ENCODE data around the gene PLA2G6. TPM values are rescaled to one million over a fixed set of nuclear protein-coding genes. Genes with fewer than 3 reads are reported as not detected.

The PLA2G6 gene
- total and polyA plus RNA-seq, 2 experiments from 2014 or later: 28.2 to 30.2 TPM

DNA sequence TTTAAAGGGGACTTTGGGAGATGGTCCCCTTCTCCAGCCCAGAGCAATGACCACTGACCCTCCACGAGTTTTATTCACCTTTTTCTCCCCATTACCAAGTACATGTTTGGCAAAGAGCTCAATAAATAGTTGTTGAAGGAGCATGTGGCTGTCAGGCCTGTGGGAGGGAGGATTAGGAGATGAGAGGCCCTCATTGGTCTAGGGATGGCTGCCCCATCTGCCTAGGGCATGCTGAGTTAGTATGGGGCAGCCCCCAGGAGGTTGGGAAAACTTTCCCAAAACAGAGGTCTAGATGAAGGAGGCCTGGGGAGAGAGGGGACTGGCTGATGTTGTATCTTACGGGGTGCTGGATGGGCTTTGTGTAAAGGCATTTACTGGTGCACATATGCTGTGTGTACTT, 30.8 kb upstream of the PLA2G6 start:
- Histone ChIP-seq H3K27ac (no peak overlapping the region), H3K27me3 (no peaks in the 10 kb centered on the region), H3K9me2 (replicated peaks; ENCODE audit: insufficient read depth) (no peaks in the 10 kb centered on the region), H2AFZ (no peak overlapping the region), H3K4me3 (no peak overlapping the region), H3K36me3 (replicated peaks; ENCODE audit: insufficient read depth, low read depth) (no peaks in the 10 kb centered on the region), H3K9me3 (ENCODE audit: low read depth) (no peaks in the 10 kb centered on the region), H4K20me1 (ENCODE audit: insufficient read depth, poor library complexity, severe bottlenecking) (peaks cover 22% of the 10 kb centered on the region), H3K4me2 (no peak overlapping the region), H3K4me1 (ENCODE audit: insufficient read depth) (peaks cover 6% of the 10 kb centered on the region), H3K79me2 (peaks cover 30% of the 10 kb centered on the region)
- no peak for DNase-seq (ENCODE audit: low spot score)
- TF ChIP-seq EZH2 (IDR thresholded peaks at IDR 0.05; ENCODE audit: borderline replicate concordance) (no peak), EZH2phosphoT487 (IDR thresholded peaks at IDR 0.05; ENCODE audit: low read depth, severe bottlenecking, unreplicated experiment) (no peak)
- TF ChIP-seq, protein P1, sequence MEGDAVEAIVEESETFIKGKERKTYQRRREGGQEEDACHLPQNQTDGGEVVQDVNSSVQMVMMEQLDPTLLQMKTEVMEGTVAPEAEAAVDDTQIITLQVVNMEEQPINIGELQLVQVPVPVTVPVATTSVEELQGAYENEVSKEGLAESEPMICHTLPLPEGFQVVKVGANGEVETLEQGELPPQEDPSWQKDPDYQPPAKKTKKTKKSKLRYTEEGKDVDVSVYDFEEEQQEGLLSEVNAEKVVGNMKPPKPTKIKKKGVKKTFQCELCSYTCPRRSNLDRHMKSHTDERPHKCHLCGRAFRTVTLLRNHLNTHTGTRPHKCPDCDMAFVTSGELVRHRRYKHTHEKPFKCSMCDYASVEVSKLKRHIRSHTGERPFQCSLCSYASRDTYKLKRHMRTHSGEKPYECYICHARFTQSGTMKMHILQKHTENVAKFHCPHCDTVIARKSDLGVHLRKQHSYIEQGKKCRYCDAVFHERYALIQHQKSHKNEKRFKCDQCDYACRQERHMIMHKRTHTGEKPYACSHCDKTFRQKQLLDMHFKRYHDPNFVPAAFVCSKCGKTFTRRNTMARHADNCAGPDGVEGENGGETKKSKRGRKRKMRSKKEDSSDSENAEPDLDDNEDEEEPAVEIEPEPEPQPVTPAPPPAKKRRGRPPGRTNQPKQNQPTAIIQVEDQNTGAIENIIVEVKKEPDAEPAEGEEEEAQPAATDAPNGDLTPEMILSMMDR (IDR thresholded peaks at IDR 0.05; ENCODE audit: poor library complexity): no peak
- WGBS (ENCODE audit: low lambda C conversion rate, missing lambda C conversion rate): 63% methylated on average over 2 of the region's 2 CpGs

DNA sequence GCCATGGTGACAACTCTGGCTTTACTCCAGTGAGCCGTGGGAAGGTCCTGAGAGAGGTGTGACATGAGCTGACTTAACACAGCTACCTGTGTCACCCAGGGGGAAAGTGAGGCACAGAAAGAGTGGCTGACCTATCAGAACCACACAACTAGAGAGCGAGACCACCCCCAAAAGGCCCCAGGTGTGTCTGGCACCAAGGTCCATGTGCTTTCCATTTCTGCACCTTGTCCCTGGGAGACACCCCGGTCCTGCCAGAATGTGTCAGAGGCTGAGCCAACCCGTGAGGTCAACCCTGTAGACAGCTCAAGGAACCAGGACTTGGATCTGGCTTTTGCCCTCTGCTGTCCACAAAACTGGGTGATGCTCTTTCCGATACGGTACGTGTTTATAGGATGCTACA, 29.9 kb upstream of the PLA2G6 start:
- Histone ChIP-seq H3K27me3 (no peaks in the 10 kb centered on the region), H3K4me3 (no peak overlapping the region), H3K9me3 (ENCODE audit: low read depth) (no peaks in the 10 kb centered on the region), H3K27ac (no peak overlapping the region), H3K4me2 (no peak overlapping the region), H3K36me3 (replicated peaks; ENCODE audit: insufficient read depth, low read depth) (no peaks in the 10 kb centered on the region), H3K4me1 (ENCODE audit: insufficient read depth) (peaks cover 6% of the 10 kb centered on the region), H2AFZ (no peak overlapping the region), H3K9me2 (replicated peaks; ENCODE audit: insufficient read depth) (no peaks in the 10 kb centered on the region), H3K79me2 (peaks cover 37% of the 10 kb centered on the region), H4K20me1 (ENCODE audit: insufficient read depth, poor library complexity, severe bottlenecking) (peaks cover 26% of the 10 kb centered on the region)
- DNase-seq (ENCODE audit: low spot score): no peak
- WGBS (ENCODE audit: low lambda C conversion rate, missing lambda C conversion rate): 93% methylated on average over 7 of the region's 7 CpGs
- TF ChIP-seq, protein P1 (IDR thresholded peaks at IDR 0.05; ENCODE audit: poor library complexity): no peak
- TF ChIP-seq EZH2phosphoT487 (IDR thresholded peaks at IDR 0.05; ENCODE audit: low read depth, severe bottlenecking, unreplicated experiment): no peak
- TF ChIP-seq EZH2 (IDR thresholded peaks at IDR 0.05; ENCODE audit: borderline replicate concordance): no peak

DNA sequence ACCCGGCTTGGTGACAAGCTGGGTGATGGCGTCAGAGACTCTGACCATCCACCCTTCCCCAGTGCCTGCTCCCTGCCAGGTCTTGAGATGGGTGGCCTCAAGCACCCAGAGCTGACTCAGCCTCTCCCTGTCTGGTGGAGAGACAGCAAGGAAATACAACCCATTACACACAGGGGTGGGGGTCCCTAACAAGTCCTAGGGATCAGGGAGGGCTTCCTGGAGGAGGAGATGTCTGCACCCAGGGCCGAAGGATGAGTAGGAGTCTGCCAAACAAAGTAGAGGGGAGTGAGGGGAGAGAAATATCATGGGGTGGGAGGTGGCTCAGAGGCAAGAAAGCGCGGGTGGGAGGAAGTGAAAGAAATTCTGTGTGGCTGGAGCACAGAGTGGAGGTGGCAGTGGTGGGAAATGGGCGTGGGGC, 26.9 kb upstream of the PLA2G6 start:
- DNase-seq (ENCODE audit: low spot score): no peak
- no peak overlapping the region for H3K27ac ChIP-seq
- H3K4me1 ChIP-seq (ENCODE audit: insufficient read depth): no peaks in the 10 kb centered on the region
- H3K9me2 ChIP-seq (replicated peaks; ENCODE audit: insufficient read depth): no peaks in the 10 kb centered on the region
- no peak overlapping the region for H3K4me3 ChIP-seq
- H3K36me3 ChIP-seq (replicated peaks; ENCODE audit: insufficient read depth, low read depth): no peaks in the 10 kb centered on the region
- no peaks in the 10 kb centered on the region for H3K27me3 ChIP-seq
- H3K4me2 ChIP-seq: no peak overlapping the region
- 83% methylated on average over 6 of the region's 6 CpGs for WGBS (ENCODE audit: low lambda C conversion rate, missing lambda C conversion rate)
- peaks cover 63% of the 10 kb centered on the region for H3K79me2 ChIP-seq
- H2AFZ ChIP-seq: no peak overlapping the region
- H4K20me1 ChIP-seq (ENCODE audit: insufficient read depth, poor library complexity, severe bottlenecking): peaks cover 53% of the 10 kb centered on the region
- H3K9me3 ChIP-seq (ENCODE audit: low read depth): no peaks in the 10 kb centered on the region
- TF ChIP-seq EZH2phosphoT487 (IDR thresholded peaks at IDR 0.05; ENCODE audit: low read depth, severe bottlenecking, unreplicated experiment) (no peak), EZH2 (IDR thresholded peaks at IDR 0.05; ENCODE audit: borderline replicate concordance) (no peak)
- TF ChIP-seq, protein P1 (IDR thresholded peaks at IDR 0.05; ENCODE audit: poor library complexity): no peak

Data from hepatocyte (in vitro differentiated cells).